ENCODE results near the gene NUBP2.

DNA sequence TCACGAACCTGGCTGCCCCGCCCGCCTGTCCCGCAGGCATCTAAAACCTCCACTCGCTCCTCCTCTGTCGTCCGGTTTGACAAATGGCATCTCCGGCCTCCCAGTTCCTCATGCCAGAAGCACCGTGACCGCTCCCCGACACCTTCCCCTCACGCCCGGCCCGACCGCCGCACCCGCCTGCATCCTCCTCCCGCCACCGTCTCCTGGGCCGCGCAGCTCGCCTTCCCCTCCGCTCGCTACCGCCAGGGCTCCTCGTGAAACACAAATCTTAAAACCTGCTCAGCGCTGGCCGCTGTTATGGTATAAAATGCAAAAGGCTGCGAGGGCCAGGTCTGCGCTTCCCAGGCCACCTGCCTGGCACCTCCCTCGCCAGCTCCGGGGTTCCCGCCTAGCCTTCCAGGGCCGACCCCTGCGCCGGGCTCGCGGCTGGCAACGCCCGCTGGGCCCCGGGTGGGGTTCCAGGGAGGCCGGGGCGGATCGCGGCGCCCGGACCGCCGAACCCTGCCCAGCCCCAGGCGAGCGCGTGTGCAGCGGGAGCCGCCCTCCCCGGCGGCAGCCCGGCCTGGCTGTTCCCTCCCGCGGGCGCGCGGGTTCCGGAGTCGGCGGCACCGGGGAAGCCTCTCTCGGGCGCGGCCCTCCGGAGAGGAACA, 877 bp upstream of the NUBP2 start:
- TF ChIP-seq, protein P1, sequence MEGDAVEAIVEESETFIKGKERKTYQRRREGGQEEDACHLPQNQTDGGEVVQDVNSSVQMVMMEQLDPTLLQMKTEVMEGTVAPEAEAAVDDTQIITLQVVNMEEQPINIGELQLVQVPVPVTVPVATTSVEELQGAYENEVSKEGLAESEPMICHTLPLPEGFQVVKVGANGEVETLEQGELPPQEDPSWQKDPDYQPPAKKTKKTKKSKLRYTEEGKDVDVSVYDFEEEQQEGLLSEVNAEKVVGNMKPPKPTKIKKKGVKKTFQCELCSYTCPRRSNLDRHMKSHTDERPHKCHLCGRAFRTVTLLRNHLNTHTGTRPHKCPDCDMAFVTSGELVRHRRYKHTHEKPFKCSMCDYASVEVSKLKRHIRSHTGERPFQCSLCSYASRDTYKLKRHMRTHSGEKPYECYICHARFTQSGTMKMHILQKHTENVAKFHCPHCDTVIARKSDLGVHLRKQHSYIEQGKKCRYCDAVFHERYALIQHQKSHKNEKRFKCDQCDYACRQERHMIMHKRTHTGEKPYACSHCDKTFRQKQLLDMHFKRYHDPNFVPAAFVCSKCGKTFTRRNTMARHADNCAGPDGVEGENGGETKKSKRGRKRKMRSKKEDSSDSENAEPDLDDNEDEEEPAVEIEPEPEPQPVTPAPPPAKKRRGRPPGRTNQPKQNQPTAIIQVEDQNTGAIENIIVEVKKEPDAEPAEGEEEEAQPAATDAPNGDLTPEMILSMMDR (IDR thresholded peaks at IDR 0.05), result no peak
- TF ChIP-seq, protein P2, sequence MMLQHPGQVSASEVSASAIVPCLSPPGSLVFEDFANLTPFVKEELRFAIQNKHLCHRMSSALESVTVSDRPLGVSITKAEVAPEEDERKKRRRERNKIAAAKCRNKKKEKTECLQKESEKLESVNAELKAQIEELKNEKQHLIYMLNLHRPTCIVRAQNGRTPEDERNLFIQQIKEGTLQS (CRISPR knock-in tag; conservative IDR thresholded peaks at IDR 0.05), result no peak
- TF ChIP-seq ZNF317 (CRISPR knock-in tag; IDR thresholded peaks at IDR 0.05; ENCODE audit: borderline replicate concordance, low read depth), result no peak
- TF ChIP-seq, protein P3, sequence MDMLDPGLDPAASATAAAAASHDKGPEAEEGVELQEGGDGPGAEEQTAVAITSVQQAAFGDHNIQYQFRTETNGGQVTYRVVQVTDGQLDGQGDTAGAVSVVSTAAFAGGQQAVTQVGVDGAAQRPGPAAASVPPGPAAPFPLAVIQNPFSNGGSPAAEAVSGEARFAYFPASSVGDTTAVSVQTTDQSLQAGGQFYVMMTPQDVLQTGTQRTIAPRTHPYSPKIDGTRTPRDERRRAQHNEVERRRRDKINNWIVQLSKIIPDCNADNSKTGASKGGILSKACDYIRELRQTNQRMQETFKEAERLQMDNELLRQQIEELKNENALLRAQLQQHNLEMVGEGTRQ (CRISPR knock-in tag; IDR thresholded peaks at IDR 0.05), result no peak
